H1 (cell line): Measurements from ENCODE around the gene PREB. TPM values are rescaled to one million over a fixed set of nuclear protein-coding genes. Genes with fewer than 3 reads are reported as not detected.

Experiments
- CTCF ChIA-PET: fragments of 300-600 bp; sonication (Branson Sonifier 250); formaldehyde crosslinking; loops from one replicate; lab custom pipeline; 2021; ENCODE audit not compliant: partially characterized antibody; lab: Charles Lee
- POLR2A ChIA-PET: fragments of 300-600 bp; sonication (Branson Sonifier 250); formaldehyde crosslinking; loops from one replicate; lab custom pipeline; 2021; ENCODE audit warnings: inconsistent platforms; ENCODE audit not compliant: partially characterized antibody; lab: Charles Lee
- DNase-seq, 2 experiments: peaks; one replicate each; pipeline versions ENCODE4 v3.0.0 to v3.0.0-alpha.2; 2010 to 2022; ENCODE audit warnings: low spot score in 2 of 2, low read depth in 1 of 2, mixed read lengths in 1 of 2
- FAIRE-seq: peaks from 2 replicates; lab custom pipeline; 2011; peaks lifted over from hg19 to GRCh38; lab: Jason Lieb, UNC
- H2AFZ ChIP-seq: 2 replicates; pipeline ENCODE4 v1.8.1; 2012; ENCODE audit warnings: low read length, inconsistent platforms
- H2AK5ac ChIP-seq: 2 replicates; pipeline ENCODE4 v1.6.1; 2013; ENCODE audit warnings: low read depth, low read length
- H2BK120ac ChIP-seq: replicated peaks from 2 replicates; pipeline ENCODE3; 2013; ENCODE audit warnings: low read depth, low read length, inconsistent platforms
- H2BK12ac ChIP-seq: 2 replicates; pipeline ENCODE4 v1.6.1; 2013; ENCODE audit warnings: low read depth, low read length
- H2BK15ac ChIP-seq: 2 replicates; pipeline ENCODE4 v1.6.1; 2013; ENCODE audit warnings: low read length
- H2BK20ac ChIP-seq: 2 replicates; pipeline ENCODE4 v1.6.1; 2013; ENCODE audit warnings: low read length
- H2BK5ac ChIP-seq: 2 replicates; pipeline ENCODE4 v1.6.1; 2013; ENCODE audit warnings: low read depth, low read length
- H3K14ac ChIP-seq: 2 replicates; pipeline ENCODE4 v1.6.1; 2013; ENCODE audit warnings: inconsistent platforms; ENCODE audit not compliant: insufficient read length
- H3K18ac ChIP-seq: 2 replicates; pipeline ENCODE4 v1.6.1; 2013; ENCODE audit warnings: low read length; ENCODE audit errors: extremely low read depth
- H3K23ac ChIP-seq: 2 replicates; pipeline ENCODE4 v1.6.1; 2013; ENCODE audit warnings: inconsistent platforms; ENCODE audit not compliant: insufficient read length
- H3K23me2 ChIP-seq: 2 replicates; pipeline ENCODE4 v1.6.1; 2013; ENCODE audit warnings: low read depth, low read length
- H3K27ac ChIP-seq: 2 replicates; pipeline ENCODE4 v1.6.1; 2011; ENCODE audit warnings: low read depth, low read length, inconsistent platforms
- H3K27me3 ChIP-seq, 4 experiments: replicated peaks in 1 of 4; 1 replicate in 1 of 4; 2 replicates in 3 of 4; pipeline versions ENCODE4 v1.6.1 to v1.8.1; 2011 to 2013; ENCODE audit warnings: low read length in 3 of 4, mild to moderate bottlenecking in 3 of 4, inconsistent platforms in 2 of 4, mixed read lengths in 2 of 4, moderate library complexity in 1 of 4; ENCODE audit not compliant: control insufficient read depth in 3 of 4, insufficient read depth in 3 of 4; ENCODE audit errors: extremely low read depth in 1 of 4
- H3K36me3 ChIP-seq, 4 experiments: 2 replicates each; pipeline versions ENCODE4 v1.6.1 to v1.8.1; 2011 to 2013; ENCODE audit warnings: mild to moderate bottlenecking in 4 of 4, low read length in 3 of 4, moderate library complexity in 2 of 4, control low read depth in 1 of 4, inconsistent platforms in 1 of 4; ENCODE audit not compliant: insufficient read depth in 4 of 4, control insufficient read depth in 2 of 4
- H3K4ac ChIP-seq: replicated peaks from 2 replicates; pipeline ENCODE3; 2013; ENCODE audit warnings: low read length, low read depth, mixed read lengths, inconsistent platforms; ENCODE audit not compliant: insufficient read length
- H3K4me1 ChIP-seq, 4 experiments: replicated peaks in 1 of 4; 1 replicate in 1 of 4; 2 replicates in 3 of 4; pipeline versions ENCODE4 v1.6.1 to v1.8.1; 2011 to 2013; ENCODE audit warnings: low read length in 3 of 4, inconsistent platforms in 2 of 4, mixed read lengths in 1 of 4; ENCODE audit not compliant: insufficient read depth in 4 of 4, control insufficient read depth in 3 of 4
- H3K4me2 ChIP-seq, 2 experiments: 2 replicates each; pipeline versions ENCODE4 v1.6.1 to v1.8.1; 2011 to 2013; ENCODE audit warnings: low read depth in 2 of 2, low read length in 2 of 2, control low read depth in 1 of 2, inconsistent platforms in 1 of 2, mild to moderate bottlenecking in 1 of 2; ENCODE audit not compliant: insufficient read depth in 1 of 2
- H3K4me3 ChIP-seq, 4 experiments: fragments of 200-600, 300-600 bp in 1 of 4; sonication (generic), shearing (Covaris generic), sonication (Bioruptor Twin) in 1 of 4; 2 replicates each; pipeline versions ENCODE4 v1.5.1 to v1.8.1; 2011 to 2016; ENCODE audit warnings: low read length in 4 of 4, low read depth in 3 of 4, control low read depth in 2 of 4, inconsistent platforms in 2 of 4, mild to moderate bottlenecking in 2 of 4, mixed read lengths in 1 of 4, moderate library complexity in 1 of 4; ENCODE audit not compliant: insufficient read depth in 2 of 4; ENCODE audit errors: extremely low read depth in 1 of 4
- H3K56ac ChIP-seq: replicated peaks from 2 replicates; pipeline ENCODE3; 2013; ENCODE audit warnings: low read depth, mild to moderate bottlenecking, mixed read lengths, low read length, inconsistent platforms; ENCODE audit not compliant: insufficient read length
- H3K79me1 ChIP-seq: 2 replicates; pipeline ENCODE4 v1.6.1; 2013; ENCODE audit warnings: low read depth, low read length, control low read depth
- H3K79me2 ChIP-seq, 2 experiments: 2 replicates each; pipeline versions ENCODE4 v1.6.1 to v1.8.1; 2012 to 2013; ENCODE audit warnings: low read length in 2 of 2, mild to moderate bottlenecking in 2 of 2, inconsistent platforms in 1 of 2; ENCODE audit not compliant: insufficient read depth in 2 of 2, control insufficient read depth in 1 of 2
- H3K9ac ChIP-seq, 4 experiments: replicated peaks in 1 of 4; 1 replicate in 1 of 4; 2 replicates in 3 of 4; pipeline versions ENCODE4 v1.6.1 to v1.8.1; 2011 to 2013; ENCODE audit warnings: low read depth in 3 of 4, low read length in 3 of 4, control low read depth in 2 of 4, mild to moderate bottlenecking in 2 of 4, moderate library complexity in 2 of 4, inconsistent platforms in 1 of 4; ENCODE audit errors: extremely low read depth in 1 of 4
- H3K9me3 ChIP-seq, 2 experiments: 2 replicates each; pipeline versions ENCODE4 v1.6.1 to v1.8.1; 2012 to 2013; ENCODE audit warnings: mild to moderate bottlenecking in 2 of 2, moderate library complexity in 2 of 2, control low read depth in 1 of 2, inconsistent platforms in 1 of 2, low read depth in 1 of 2, low read length in 1 of 2, mixed read lengths in 1 of 2; ENCODE audit not compliant: insufficient read depth in 2 of 2
- H4K20me1 ChIP-seq, 2 experiments: replicated peaks in 1 of 2; 2 replicates each; pipeline versions ENCODE3 to v1.8.1; 2011 to 2013; ENCODE audit warnings: inconsistent platforms in 2 of 2, low read length in 2 of 2, mild to moderate bottlenecking in 1 of 2; ENCODE audit not compliant: insufficient read depth in 2 of 2, control insufficient read depth in 1 of 2
- H4K5ac ChIP-seq: 2 replicates; pipeline ENCODE4 v1.6.1; 2013; ENCODE audit warnings: low read length, low read depth, mixed read lengths, inconsistent platforms; ENCODE audit not compliant: insufficient read length
- H4K8ac ChIP-seq: 2 replicates; pipeline ENCODE4 v1.8.0; 2013; ENCODE audit warnings: mild to moderate bottlenecking, moderate library complexity, low read length, inconsistent platforms; ENCODE audit not compliant: insufficient read depth; ENCODE audit errors: extremely low read depth
- H4K91ac ChIP-seq: replicated peaks from 2 replicates; pipeline ENCODE3; 2013; ENCODE audit warnings: low read length, mixed read lengths, inconsistent platforms; ENCODE audit not compliant: insufficient read length
- MAFK ChIP-seq: IDR thresholded peaks from 2 replicates; pipeline ENCODE4 v1.6.1; 2012; ENCODE audit warnings: low read depth, mild to moderate bottlenecking, improper control_type of control experiment, low read length
- NANOG ChIP-seq: IDR thresholded peaks from 2 replicates; pipeline ENCODE4 v1.6.1; 2011; ENCODE audit warnings: low read length, low read depth, mild to moderate bottlenecking, inconsistent platforms; ENCODE audit not compliant: insufficient read depth, poor library complexity, severe bottlenecking
- SP1 ChIP-seq: IDR thresholded peaks from 2 replicates; pipeline ENCODE4 v1.6.1; 2011; ENCODE audit warnings: low read depth, low read length
- SRF ChIP-seq: IDR thresholded peaks from 2 replicates; pipeline ENCODE4 v1.6.1; 2011; ENCODE audit warnings: mild to moderate bottlenecking, low read depth, low read length, moderate library complexity
- WGBS, 2 experiments: shearing (Covaris generic) in 1 of 2; methylation state at CpG; one replicate each; pipeline versions ENCODE4 v1.1.6 to v1.1.7; 2013 to 2015; ENCODE audit warnings: low lambda C conversion rate in 2 of 2, mixed read lengths in 2 of 2, inconsistent platforms in 1 of 2, low coverage in 1 of 2, missing lambda C conversion rate in 1 of 2; ENCODE audit not compliant: insufficient replicate concordance in 2 of 2, insufficient coverage in 1 of 2, insufficient read length in 1 of 2; ENCODE audit errors: extremely low coverage in 1 of 2, missing lambda C conversion rate in 1 of 2; 5-methylcytosine and 5-hydroxymethylcytosine counted together
- polyA plus RNA-seq, 7 experiments: library from polyadenylated mRNA; depleted of rRNA in 3 of 7; stranded (reverse) in 5 of 7; unstranded in 2 of 7; fragments of >200 nt in 5 of 7; fragments of 200-250 nt in 2 of 7; gene quantifications; 1 replicate in 5 of 7; 2 replicates in 1 of 7; 4 replicates in 1 of 7; pipeline versions ENCODE4 v1.2.1 to v1.2.3, GENCODE V29; 2011 to 2013; ENCODE audit warnings: missing spikeins in 2 of 7, mixed read lengths in 2 of 7
- total RNA-seq: library from RNA; stranded (reverse); fragmentation: NEBNext Ultra II Directional; extraction: Animal tissue kit (Norgen Biotek cat#: 25700); gene quantifications from 2 replicates; pipeline ENCODE4 v1.2.1, GENCODE V29; 2021

PREB gene
- total and polyA plus RNA-seq, 2 of the 8 experiments (the other 6 are each of a cell fraction or from before 2014, with no cell fraction given): 54.1 to 72.2 TPM

DNA sequence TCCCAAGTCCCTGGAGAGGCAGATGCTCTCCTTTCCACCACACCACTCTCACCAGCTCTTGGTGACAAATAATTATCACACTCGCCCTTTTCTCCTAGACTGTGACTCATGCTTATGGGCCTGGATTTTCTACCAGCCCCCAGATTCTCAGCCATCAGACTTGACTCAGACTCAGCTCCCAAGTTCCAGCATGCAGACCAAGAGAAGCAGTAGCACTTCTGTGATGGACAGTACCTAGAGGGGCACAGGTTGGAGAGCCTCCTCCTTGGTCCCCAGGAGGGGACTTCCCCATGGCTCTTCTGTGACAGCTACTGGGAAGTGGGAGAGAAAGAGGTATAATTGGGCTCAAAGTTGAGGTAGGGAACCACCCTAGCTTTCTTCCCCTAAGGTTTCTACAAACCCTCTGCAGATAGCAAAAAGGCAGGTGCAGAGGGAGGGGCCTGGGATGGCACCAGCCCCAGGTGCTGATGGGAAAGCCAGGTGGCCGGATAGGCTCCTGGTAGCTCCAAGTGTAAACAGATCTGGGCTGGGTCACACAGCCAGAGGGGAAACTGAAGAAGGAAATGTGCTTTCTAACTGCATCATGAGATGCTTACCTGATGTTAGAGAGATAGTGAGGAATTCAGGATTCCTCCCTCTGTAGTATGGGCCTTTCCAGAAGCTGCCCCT lies 18.5 kb upstream of the PREB start:
- no peak overlapping the region for H3K14ac ChIP-seq
- no peak overlapping the region for H4K91ac ChIP-seq
- H2AFZ ChIP-seq: no peak overlapping the region
- no peak overlapping the region for H3K4ac ChIP-seq
- H2BK12ac ChIP-seq: no peak overlapping the region
- no peak overlapping the region for H2AK5ac ChIP-seq
- no peaks in the 10 kb centered on the region for H4K20me1 ChIP-seq
- H3K23me2 ChIP-seq: no peaks in the 10 kb centered on the region
- H2BK120ac ChIP-seq: no peak overlapping the region
- H4K5ac ChIP-seq: no peak overlapping the region
- no peak overlapping the region for H3K9ac ChIP-seq
- H3K18ac ChIP-seq: no peak overlapping the region
- no peak overlapping the region for H3K4me3 ChIP-seq
- H3K79me2 ChIP-seq: no peaks in the 10 kb centered on the region
- DNase-seq (no peak), FAIRE-seq (no peak)
- H2BK15ac ChIP-seq: no peak overlapping the region
- H3K27ac ChIP-seq: no peak overlapping the region
- no peaks in the 10 kb centered on the region; a peak in 1 of 7 replicates for H3K4me1 ChIP-seq
- H2BK20ac ChIP-seq: no peak overlapping the region
- ChIA-PET CTCF (interaction anchor here (0.7 to 5.6 kb wide), 9 partner anchors 9 to 150 kb away, joined by 3 to 27 read pairs (median 6); partner anchors contain the start of genes ABHD1 and TRIM54), POLR2A (interaction anchor here (0.6 to 1.2 kb wide), 4 partner anchors 13 to 48 kb away, joined by 3 to 4 read pairs (median 3); partner anchors contain the start of gene PRR30)
- H3K56ac ChIP-seq: no peak overlapping the region
- H3K27me3 ChIP-seq: no peaks in the 10 kb centered on the region
- H3K36me3 ChIP-seq: no peaks in the 10 kb centered on the region
- H2BK5ac ChIP-seq: no peak overlapping the region
- no peak overlapping the region for H3K4me2 ChIP-seq
- H3K23ac ChIP-seq: no peak overlapping the region
- TF ChIP-seq NANOG (no peak), SP1 (no peak), SRF (no peak), MAFK (no peak)
- no peaks in the 10 kb centered on the region for H3K79me1 ChIP-seq
- no peak overlapping the region; the same call in 1 of the 2 replicates for H4K8ac ChIP-seq
- WGBS, 2 experiments: 72% methylated on average over 2 of the region's 2 CpGs; no CpG with 5 or more reads in 1 of the 2 experiments
- no peaks in the 10 kb centered on the region for H3K9me3 ChIP-seq
